Naive B cell (primary cell): Measurements from ENCODE around the gene HLCS. TPM values are rescaled to one million over a fixed set of nuclear protein-coding genes. Genes with fewer than 3 reads are reported as not detected.

ENCODE experiments used
- ATAC-seq, 2 donors: fragments of 150-1000 bp; cut with Tn5 transposase; 2 replicates each; pipeline ENCODE4 v1.10.0; 2021; ENCODE audit warnings: low read depth in 2 of 2, mild to moderate bottlenecking in 2 of 2, moderate library complexity in 2 of 2
- DNase-seq: peaks from one replicate; pipeline ENCODE4 v3.0.0; 2022
- H3K27ac Mint-ChIP-seq, 6 donors: one replicate each; pipeline ENCODE4 v1.8.0; 2020 to 2022; ENCODE audit warnings: mild to moderate bottlenecking in 6 of 6, mixed read lengths in 6 of 6, moderate library complexity in 5 of 6, inconsistent platforms in 2 of 6
- H3K27me3 Mint-ChIP-seq, 3 donors: one replicate each; pipeline ENCODE4 v1.8.0; 2021 to 2022; ENCODE audit warnings: mixed read lengths in 3 of 3, mild to moderate bottlenecking in 1 of 3
- H3K36me3 Mint-ChIP-seq, 2 donors: one replicate each; pipeline ENCODE4 v1.8.0; 2020 to 2022; ENCODE audit warnings: mixed read lengths in 2 of 2, inconsistent platforms in 1 of 2, mild to moderate bottlenecking in 1 of 2
- H3K4me1 Mint-ChIP-seq, 3 donors: one replicate each; pipeline ENCODE4 v1.8.0; 2020 to 2022; ENCODE audit warnings: mixed read lengths in 3 of 3, inconsistent platforms in 1 of 3, mild to moderate bottlenecking in 1 of 3, moderate library complexity in 1 of 3
- H3K4me3 Mint-ChIP-seq, 8 donors: one replicate each; pipeline ENCODE4 v1.8.0; 2020 to 2022; ENCODE audit warnings: mild to moderate bottlenecking in 8 of 8, mixed read lengths in 8 of 8, moderate library complexity in 8 of 8, inconsistent platforms in 2 of 8
- H3K9me3 Mint-ChIP-seq, 7 donors: one replicate each; pipeline ENCODE4 v1.8.0; 2020 to 2022; ENCODE audit warnings: mixed read lengths in 7 of 7, mild to moderate bottlenecking in 5 of 7, inconsistent platforms in 2 of 7, moderate library complexity in 1 of 7
- polyA plus RNA-seq, 6 donors: library from polyadenylated mRNA; unstranded; fragments of 300-500 nt; fragmentation: Illumina TruSeq; gene quantifications; one replicate each; pipeline ENCODE4 v1.2.3, GENCODE V29; 2021; ENCODE audit warnings: low read depth in 6 of 6

HLCS gene
- polyA plus RNA-seq, 6 donors from 2014 or later = 5.5 to 8.4 (median 7.3) TPM

DNA sequence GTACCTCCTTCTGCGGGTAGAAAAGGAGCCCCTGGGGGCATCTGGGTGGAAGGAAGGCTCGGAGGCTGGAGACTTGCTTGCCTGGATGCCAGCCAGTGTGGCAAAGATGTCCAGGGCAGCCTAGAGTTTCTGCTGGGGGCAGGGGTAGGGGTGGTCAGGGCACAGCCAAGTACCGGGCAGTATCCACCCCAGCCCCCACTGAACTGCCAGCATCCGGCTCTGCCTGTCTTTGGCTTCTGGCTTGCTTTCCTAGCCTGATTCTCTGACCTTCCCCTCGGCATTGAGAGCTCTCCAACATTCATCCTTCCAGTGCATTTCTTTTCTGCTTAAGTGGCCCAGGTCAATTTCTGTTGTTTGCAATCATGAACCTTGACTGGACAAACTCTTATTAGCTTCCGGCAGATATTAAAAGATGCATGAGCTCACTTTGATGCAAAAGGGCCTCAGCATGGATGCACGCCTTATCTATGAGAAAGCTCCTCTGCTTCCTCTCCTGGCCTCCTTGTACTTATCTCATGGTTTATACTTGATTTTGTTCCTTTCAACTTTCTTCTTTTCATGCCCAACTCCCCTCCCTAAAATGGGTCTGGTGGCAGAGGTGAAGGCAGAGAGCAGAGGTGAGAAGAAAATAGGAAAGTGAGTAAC, 116.9 kb downstream of the HLCS start:
- Mint-ChIP-seq H3K9me3 (no peaks in the 10 kb centered on the region), H3K4me3 (no peak overlapping the region), H3K4me1 (no peaks in the 10 kb centered on the region), H3K36me3 (no peaks in the 10 kb centered on the region), H3K27me3 (no peaks in the 10 kb centered on the region), H3K27ac (no peak overlapping the region)
- ATAC-seq = no peak
- no peak for DNase-seq

- H3K9me3 Mint-ChIP-seq = no peaks in the 10 kb centered on the region
- no peaks in the 10 kb centered on the region for H3K4me1 Mint-ChIP-seq
- ATAC-seq = no peak
- no peak overlapping the region for H3K27ac Mint-ChIP-seq
- H3K4me3 Mint-ChIP-seq = no peak overlapping the region
- no peak for DNase-seq
- no peaks in the 10 kb centered on the region for H3K36me3 Mint-ChIP-seq
- H3K27me3 Mint-ChIP-seq = no peaks in the 10 kb centered on the region
These were observed 117.7 kb downstream of the HLCS start for GRCh38 chr21:36848730-36849274.

- H3K4me3 Mint-ChIP-seq = no peak overlapping the region
- no peak overlapping the region for H3K27ac Mint-ChIP-seq
- no peaks in the 10 kb centered on the region for H3K9me3 Mint-ChIP-seq
- H3K27me3 Mint-ChIP-seq = no peaks in the 10 kb centered on the region
- no peak for DNase-seq
- no peak for ATAC-seq
- no peaks in the 10 kb centered on the region for H3K4me1 Mint-ChIP-seq
- peaks cover 0 to 1% of the 10 kb centered on the region in 2 donors for H3K36me3 Mint-ChIP-seq
These were observed 119.3 kb downstream of the HLCS start for GRCh38 chr21:36847189-36847588.

GRCh38 chr21:36846631-36847030, 119.8 kb downstream of the HLCS start:
- no peak overlapping the region for H3K4me3 Mint-ChIP-seq
- no peak for DNase-seq
- no peaks in the 10 kb centered on the region for H3K4me1 Mint-ChIP-seq
- H3K36me3 Mint-ChIP-seq = peaks cover 0 to 7% of the 10 kb centered on the region in 2 donors
- H3K27me3 Mint-ChIP-seq = no peaks in the 10 kb centered on the region
- no peak for ATAC-seq
- no peaks in the 10 kb centered on the region for H3K9me3 Mint-ChIP-seq
- no peak overlapping the region for H3K27ac Mint-ChIP-seq

- Mint-ChIP-seq H3K36me3 (peaks cover 0 to 12% of the 10 kb centered on the region in 2 donors), H3K27me3 (no peaks in the 10 kb centered on the region), H3K9me3 (no peaks in the 10 kb centered on the region), H3K27ac (no peak overlapping the region), H3K4me1 (no peaks in the 10 kb centered on the region), H3K4me3 (no peak overlapping the region)
- DNase-seq (no peak), ATAC-seq (no peak)
These were observed 120.7 kb downstream of the HLCS start for GRCh38 chr21:36845790-36846189.

GRCh38 chr21:36845070-36845469, 121.4 kb downstream of the HLCS start:
- Mint-ChIP-seq H3K27ac (peak overlapping the region in 1 of 6 donors; percentile 6), H3K9me3 (no peaks in the 10 kb centered on the region), H3K4me1 (no peaks in the 10 kb centered on the region), H3K4me3 (no peak overlapping the region), H3K27me3 (no peaks in the 10 kb centered on the region), H3K36me3 (peaks cover 0 to 12% of the 10 kb centered on the region in 2 donors)
- ATAC-seq (no peak), DNase-seq (no peak)

- DNase-seq (no peak), ATAC-seq (no peak)
- no peaks in the 10 kb centered on the region for H3K4me1 Mint-ChIP-seq
- no peaks in the 10 kb centered on the region for H3K9me3 Mint-ChIP-seq
- H3K4me3 Mint-ChIP-seq = no peak overlapping the region
- H3K27me3 Mint-ChIP-seq = no peaks in the 10 kb centered on the region
- peaks cover 0 to 12% of the 10 kb centered on the region in 2 donors for H3K36me3 Mint-ChIP-seq
- no peak overlapping the region for H3K27ac Mint-ChIP-seq
These were observed 124.6 kb downstream of the HLCS start for GRCh38 chr21:36841866-36842265.

DNA sequence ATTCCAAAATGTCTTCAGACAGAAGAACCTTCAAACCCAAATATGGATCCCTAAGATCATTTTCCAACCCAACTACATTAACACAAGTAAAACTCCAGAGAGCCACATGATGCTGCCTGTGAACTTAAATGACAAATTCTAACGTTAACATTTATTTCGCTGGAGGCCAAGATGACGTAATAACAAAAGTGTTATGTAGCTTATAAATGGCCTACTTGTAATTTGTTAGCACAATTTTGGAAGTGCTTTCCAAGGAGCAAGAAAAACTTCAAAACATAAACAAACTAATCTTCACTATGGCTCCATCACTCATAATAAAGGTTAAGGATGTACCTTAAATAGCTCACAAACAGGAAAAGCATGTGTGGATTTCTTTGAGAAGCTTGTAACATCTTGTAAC, 126.7 kb downstream of the HLCS start:
- ATAC-seq (no peak), DNase-seq (no peak)
- H3K4me1 Mint-ChIP-seq = no peaks in the 10 kb centered on the region
- H3K27ac Mint-ChIP-seq = no peak overlapping the region
- peaks cover 0 to 16% of the 10 kb centered on the region in 2 donors for H3K36me3 Mint-ChIP-seq
- H3K27me3 Mint-ChIP-seq = no peaks in the 10 kb centered on the region
- no peak overlapping the region for H3K4me3 Mint-ChIP-seq
- no peaks in the 10 kb centered on the region for H3K9me3 Mint-ChIP-seq

- Mint-ChIP-seq H3K9me3 (no peaks in the 10 kb centered on the region), H3K4me1 (no peaks in the 10 kb centered on the region), H3K27ac (peak overlapping the region in 2 of 6 donors; percentile 6 to 96), H3K27me3 (no peaks in the 10 kb centered on the region), H3K36me3 (peaks cover 3 to 17% of the 10 kb centered on the region in 2 donors), H3K4me3 (no peak overlapping the region)
- ATAC-seq (no peak), DNase-seq (no peak)
These were observed 127.3 kb downstream of the HLCS start for GRCh38 chr21:36839123-36839522.

GRCh38 chr21:36835383-36835795, 131.1 kb downstream of the HLCS start:
- Mint-ChIP-seq H3K4me1 (no peaks in the 10 kb centered on the region), H3K27me3 (no peaks in the 10 kb centered on the region), H3K27ac (no peak overlapping the region), H3K4me3 (no peak overlapping the region), H3K9me3 (no peaks in the 10 kb centered on the region), H3K36me3 (peaks cover 8 to 13% of the 10 kb centered on the region in 2 donors)
- ATAC-seq (no peak), DNase-seq (no peak)

DNA sequence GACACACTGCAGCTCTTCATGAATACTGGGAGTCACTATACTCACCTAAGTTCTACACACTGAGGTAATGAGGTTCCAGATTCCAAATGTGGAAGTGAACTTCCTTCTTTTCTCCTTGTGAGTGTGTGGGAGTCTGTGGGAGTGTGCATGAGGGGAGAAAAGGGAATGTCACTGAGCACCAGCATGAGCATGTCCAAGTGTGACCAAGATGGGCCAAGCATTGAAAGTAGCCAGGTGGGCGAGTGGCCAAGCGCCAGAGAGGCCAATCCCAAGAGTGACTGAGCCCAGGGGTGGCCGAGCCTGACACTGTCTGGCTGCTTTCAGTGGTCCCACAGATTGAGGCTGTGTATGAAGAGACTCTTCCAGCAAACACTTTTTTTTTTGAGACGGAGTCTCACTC, 132.3 kb downstream of the HLCS start:
- Mint-ChIP-seq H3K9me3 (no peaks in the 10 kb centered on the region), H3K4me3 (no peak overlapping the region), H3K27me3 (no peaks in the 10 kb centered on the region), H3K36me3 (peaks cover 8 to 13% of the 10 kb centered on the region in 2 donors), H3K4me1 (no peaks in the 10 kb centered on the region), H3K27ac (no peak overlapping the region)
- ATAC-seq = no peak
- no peak for DNase-seq

DNA sequence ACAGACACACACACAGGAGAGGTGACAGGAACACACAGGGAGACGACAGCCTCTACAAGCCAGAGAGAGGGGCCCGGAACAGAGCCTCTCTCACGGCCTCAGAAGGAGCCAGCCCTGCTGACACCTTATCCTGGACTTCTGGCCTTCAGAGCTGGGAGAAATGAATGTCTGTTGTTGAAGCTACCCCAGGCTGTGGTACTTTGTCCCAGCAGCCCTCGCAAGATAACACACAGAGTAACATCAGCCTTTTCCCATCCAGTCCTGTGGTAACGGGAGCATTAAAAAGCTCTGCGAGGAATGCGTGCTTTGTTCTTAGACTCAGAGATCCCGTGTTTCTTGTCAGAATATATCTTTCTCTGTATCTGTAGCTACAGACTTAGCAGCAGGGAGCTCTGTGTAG, 136.4 kb downstream of the HLCS start:
- Mint-ChIP-seq H3K9me3 (no peaks in the 10 kb centered on the region), H3K36me3 (peaks cover 8 to 17% of the 10 kb centered on the region in 2 donors), H3K27me3 (no peaks in the 10 kb centered on the region), H3K27ac (no peak overlapping the region), H3K4me1 (no peaks in the 10 kb centered on the region), H3K4me3 (no peak overlapping the region)
- no peak for DNase-seq
- ATAC-seq = no peak

GRCh38 chr21:36828891-36829515, 137.5 kb downstream of the HLCS start:
- no peak for ATAC-seq
- no peak for DNase-seq
- no peak overlapping the region for H3K4me3 Mint-ChIP-seq
- H3K9me3 Mint-ChIP-seq = no peaks in the 10 kb centered on the region
- peaks cover 12 to 22% of the 10 kb centered on the region in 2 donors for H3K36me3 Mint-ChIP-seq
- H3K27me3 Mint-ChIP-seq = no peaks in the 10 kb centered on the region
- no peaks in the 10 kb centered on the region for H3K4me1 Mint-ChIP-seq
- no peak overlapping the region for H3K27ac Mint-ChIP-seq

- H3K4me1 Mint-ChIP-seq = no peaks in the 10 kb centered on the region
- no peaks in the 10 kb centered on the region for H3K9me3 Mint-ChIP-seq
- no peaks in the 10 kb centered on the region for H3K27me3 Mint-ChIP-seq
- no peak overlapping the region for H3K27ac Mint-ChIP-seq
- DNase-seq (no peak), ATAC-seq (no peak)
- H3K4me3 Mint-ChIP-seq = no peak overlapping the region
- peaks cover 12 to 19% of the 10 kb centered on the region in 2 donors for H3K36me3 Mint-ChIP-seq
These were observed 138.3 kb downstream of the HLCS start for GRCh38 chr21:36828208-36828607.
